Measurements from ENCODE around the gene SPTLC2.
"Not testable (repeated sequence)": the region's sequence is repeated elsewhere in the genome, so short reads cannot be mapped to it uniquely, and the experiment has no call there.

SPTLC2 gene

DNA sequence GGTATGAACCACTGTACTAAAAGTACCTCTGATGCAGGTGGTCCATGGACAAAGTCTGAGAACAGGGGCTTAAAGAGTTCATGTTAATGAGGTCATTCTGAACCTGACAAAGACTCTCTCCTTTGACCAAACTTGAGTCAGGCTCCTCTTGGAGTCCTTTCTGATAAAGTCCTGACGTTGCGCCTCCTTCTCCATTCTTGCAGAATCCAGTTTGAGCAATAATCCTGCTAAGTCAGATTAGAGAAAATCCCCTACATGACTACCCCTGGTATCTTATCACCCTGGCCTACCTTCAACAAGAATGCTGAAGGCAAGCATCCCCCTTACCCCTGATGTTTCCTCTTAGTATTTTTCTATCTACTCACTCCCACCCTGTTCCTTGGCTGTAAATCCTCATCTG, 71.9 kb downstream of the SPTLC2 start:
- TF ChIP-seq, protein P1, sequence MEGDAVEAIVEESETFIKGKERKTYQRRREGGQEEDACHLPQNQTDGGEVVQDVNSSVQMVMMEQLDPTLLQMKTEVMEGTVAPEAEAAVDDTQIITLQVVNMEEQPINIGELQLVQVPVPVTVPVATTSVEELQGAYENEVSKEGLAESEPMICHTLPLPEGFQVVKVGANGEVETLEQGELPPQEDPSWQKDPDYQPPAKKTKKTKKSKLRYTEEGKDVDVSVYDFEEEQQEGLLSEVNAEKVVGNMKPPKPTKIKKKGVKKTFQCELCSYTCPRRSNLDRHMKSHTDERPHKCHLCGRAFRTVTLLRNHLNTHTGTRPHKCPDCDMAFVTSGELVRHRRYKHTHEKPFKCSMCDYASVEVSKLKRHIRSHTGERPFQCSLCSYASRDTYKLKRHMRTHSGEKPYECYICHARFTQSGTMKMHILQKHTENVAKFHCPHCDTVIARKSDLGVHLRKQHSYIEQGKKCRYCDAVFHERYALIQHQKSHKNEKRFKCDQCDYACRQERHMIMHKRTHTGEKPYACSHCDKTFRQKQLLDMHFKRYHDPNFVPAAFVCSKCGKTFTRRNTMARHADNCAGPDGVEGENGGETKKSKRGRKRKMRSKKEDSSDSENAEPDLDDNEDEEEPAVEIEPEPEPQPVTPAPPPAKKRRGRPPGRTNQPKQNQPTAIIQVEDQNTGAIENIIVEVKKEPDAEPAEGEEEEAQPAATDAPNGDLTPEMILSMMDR (IDR thresholded peaks at IDR 0.05; ENCODE audit: low read depth, low read length): no peak

DNA sequence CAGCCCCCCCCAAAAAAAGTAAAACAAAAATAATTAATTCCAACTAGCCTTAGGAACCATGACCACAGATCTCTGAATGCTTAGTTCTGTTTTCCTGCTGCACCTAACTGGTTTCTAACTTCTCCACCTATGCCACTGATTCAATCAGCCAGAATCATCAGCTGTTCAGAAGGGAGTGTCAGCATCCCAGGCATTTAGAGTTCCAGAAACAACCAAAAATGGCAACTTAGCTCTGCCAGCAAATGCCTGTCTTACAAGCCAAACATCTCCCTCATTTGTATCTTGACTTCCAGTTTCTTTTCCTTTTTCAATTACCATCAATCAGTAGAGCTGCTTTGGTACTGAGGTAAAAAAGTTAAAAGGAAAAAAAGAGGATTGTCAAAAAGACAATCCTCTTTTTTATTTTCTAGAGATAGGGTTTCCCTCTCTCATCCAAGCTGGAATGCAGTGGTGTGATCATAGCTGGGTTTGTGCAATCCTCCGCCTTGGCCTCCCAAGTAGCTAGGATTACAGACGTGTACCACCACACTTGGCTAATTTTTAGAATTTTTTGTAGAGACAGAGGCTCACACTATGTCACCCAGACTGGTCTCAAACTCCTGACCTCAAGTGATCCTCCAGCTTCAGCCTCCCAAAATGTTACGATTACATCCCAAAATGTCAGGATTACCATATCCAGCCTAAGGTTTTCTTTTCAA, 72.7 kb downstream of the SPTLC2 start:
- no peak for DNase-seq (ENCODE audit: extremely low read depth, low read depth)
- TF ChIP-seq, protein P1 (IDR thresholded peaks at IDR 0.05; ENCODE audit: low read depth, low read length): no peak

More for the DNA sequence above, 71.9 kb downstream of the SPTLC2 start:
- no peak for DNase-seq (ENCODE audit: extremely low read depth, low read depth)

DNA sequence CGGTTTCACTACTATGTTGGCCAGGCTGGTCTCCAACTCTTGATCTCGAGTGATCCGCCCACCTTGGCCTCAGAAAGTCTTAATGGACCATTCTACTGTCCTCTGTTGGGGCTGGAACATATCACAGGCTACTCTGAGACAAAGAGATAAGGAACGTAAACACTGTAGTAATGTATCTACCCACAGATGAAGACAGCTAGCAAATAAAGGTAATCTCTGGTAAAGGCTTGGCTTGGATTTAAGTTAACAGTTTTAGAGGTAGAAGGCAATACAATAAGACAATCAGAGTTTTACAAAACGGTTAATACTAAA, 73.2 kb downstream of the SPTLC2 start:
- DNase-seq (ENCODE audit: extremely low read depth, low read depth): no peak
- TF ChIP-seq, protein P1 (IDR thresholded peaks at IDR 0.05; ENCODE audit: low read depth, low read length): no peak

DNA sequence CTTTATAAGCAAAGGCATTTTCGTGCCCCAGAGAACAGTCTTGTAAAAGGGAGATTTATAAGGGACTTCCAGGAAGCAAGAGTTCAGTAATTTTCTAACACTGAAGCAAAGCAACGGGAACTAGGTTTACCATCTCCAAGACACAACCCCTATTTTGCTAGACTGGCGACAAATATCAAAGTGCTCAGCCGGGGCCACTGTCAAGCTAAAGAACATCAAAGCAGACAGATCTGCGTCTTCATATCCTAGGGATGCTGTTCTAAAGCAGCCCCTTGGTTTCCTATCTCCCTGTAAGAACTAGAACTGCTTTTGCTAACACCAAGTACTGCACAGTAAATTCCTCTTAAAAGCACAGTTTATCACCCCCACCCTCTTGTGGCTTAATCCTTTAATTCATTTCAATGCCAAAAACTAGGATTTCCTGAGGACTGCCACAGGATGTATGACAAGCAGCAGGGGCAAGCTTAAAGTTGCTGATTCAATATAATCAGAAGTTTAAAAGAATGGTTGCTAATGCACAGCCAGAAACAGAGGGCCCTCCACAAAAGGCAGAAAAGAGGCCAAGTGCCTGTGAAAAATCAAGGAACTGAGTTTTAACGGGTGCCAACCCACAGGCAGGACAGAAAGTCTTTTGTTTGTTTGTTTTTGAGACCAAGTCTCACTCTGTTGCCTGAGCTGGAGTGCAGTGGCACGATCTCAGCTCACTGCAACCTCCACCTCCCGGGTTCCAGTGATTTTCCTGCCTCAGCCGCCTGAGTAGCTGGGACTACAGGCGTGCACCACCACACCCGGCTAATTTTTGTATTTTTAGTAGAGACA, 73.8 kb downstream of the SPTLC2 start:
- no peak for DNase-seq (ENCODE audit: extremely low read depth, low read depth)
- TF ChIP-seq, protein P1 (IDR thresholded peaks at IDR 0.05; ENCODE audit: low read depth, low read length): no peak

DNA sequence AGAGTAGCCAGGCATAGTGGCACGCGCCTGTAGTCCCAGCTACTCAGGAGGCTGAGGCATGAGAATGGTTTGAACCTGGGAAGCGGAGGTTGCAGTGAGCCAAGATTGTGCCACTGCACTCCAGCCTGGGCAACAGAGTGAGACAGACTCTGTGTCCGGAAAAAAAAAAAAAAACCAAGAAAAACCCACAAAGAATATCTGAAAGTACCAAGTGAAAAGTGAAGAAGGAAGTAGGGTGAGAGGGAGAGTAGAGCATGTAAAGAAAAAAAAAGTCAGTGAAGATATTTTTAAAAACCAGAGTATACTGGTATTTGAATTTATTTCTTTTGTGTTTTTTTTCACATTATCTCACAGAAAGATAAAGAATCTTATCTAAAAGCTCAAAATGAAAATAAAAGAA, 74.5 kb downstream of the SPTLC2 start:
- DNase-seq (ENCODE audit: extremely low read depth, low read depth): no peak
- TF ChIP-seq, protein P1 (IDR thresholded peaks at IDR 0.05; ENCODE audit: low read depth, low read length): no peak

DNA sequence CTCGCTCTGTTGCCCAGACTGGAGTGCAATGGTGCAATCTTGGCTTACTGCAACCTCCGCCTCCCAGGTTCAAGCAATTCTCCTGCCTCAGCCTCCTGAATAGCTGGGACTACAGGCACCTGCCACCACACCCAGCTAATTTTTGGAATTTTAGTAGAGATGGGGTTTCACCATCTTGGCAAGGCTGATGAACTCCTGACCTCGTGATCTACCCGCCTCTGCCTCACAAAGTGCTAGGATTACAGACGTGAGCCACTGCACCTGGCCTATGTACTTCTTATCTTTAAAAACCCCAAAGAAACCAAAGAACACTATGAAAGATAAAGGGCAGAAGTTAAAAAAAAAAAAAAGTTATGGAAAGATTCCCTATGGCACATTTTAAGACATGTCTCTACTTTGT, 79.5 kb downstream of the SPTLC2 start:
- DNase-seq (ENCODE audit: extremely low read depth, low read depth): not testable (repeated sequence)

DNA sequence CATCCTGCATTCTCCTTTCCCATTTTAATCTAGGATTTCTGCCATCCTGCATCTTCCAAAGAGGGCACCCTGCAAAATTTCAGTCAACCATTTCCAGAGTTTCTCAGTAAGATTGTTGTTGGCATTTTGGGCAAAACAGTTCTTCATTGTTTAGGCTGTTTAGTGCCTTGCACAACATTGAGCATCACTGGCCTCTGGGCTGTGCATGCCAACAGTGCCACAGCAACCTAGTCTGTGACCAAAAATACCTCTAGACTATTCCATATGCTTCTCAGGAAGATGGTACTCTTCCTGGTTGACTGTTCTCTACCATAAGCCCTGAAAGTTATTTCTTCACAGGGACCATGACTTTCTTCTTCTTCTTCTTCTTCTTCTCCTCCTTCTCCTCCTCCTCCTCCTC, 85.4 kb downstream of the SPTLC2 start:
- DNase-seq (ENCODE audit: extremely low read depth, low read depth): no peak
- TF ChIP-seq, protein P1 (IDR thresholded peaks at IDR 0.05; ENCODE audit: low read depth, low read length): no peak

Data from AG09319 (cell line).